ENCODE measurements around the gene MEIKIN.

DNA sequence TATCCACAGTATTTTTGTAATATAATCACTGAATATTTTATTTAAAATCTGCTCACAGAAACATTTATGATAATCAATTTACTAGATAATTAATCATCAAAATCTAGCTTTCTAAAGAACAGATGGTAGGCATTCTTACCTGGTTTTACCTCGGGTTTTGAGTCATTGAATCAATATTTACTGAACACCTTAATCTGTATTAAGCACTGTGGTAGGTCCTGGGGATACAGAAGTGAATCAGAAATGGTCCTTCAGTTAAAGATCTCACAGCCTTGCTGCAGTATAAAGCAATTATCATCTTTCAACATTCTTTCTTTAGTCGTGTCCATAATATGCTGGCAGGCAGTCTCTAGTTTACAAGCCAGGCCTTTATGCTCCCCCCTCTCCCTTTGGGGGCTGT is 2.0 kb upstream of the MEIKIN start:
- TF ChIP-seq, protein P1, sequence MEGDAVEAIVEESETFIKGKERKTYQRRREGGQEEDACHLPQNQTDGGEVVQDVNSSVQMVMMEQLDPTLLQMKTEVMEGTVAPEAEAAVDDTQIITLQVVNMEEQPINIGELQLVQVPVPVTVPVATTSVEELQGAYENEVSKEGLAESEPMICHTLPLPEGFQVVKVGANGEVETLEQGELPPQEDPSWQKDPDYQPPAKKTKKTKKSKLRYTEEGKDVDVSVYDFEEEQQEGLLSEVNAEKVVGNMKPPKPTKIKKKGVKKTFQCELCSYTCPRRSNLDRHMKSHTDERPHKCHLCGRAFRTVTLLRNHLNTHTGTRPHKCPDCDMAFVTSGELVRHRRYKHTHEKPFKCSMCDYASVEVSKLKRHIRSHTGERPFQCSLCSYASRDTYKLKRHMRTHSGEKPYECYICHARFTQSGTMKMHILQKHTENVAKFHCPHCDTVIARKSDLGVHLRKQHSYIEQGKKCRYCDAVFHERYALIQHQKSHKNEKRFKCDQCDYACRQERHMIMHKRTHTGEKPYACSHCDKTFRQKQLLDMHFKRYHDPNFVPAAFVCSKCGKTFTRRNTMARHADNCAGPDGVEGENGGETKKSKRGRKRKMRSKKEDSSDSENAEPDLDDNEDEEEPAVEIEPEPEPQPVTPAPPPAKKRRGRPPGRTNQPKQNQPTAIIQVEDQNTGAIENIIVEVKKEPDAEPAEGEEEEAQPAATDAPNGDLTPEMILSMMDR (IDR thresholded peaks at IDR 0.05) = no peak
- TF ChIP-seq POLR2A (IDR thresholded peaks at IDR 0.05) = no peak
